Lower lobe of right lung (tissue), 2 donors: ENCODE results near the gene KMT2A. TPM values are rescaled to one million over a fixed set of nuclear protein-coding genes. Genes with fewer than 3 reads are reported as not detected.
A peak's percentile ranks its signal among the peaks of the same experiment; 100 is the strongest.

ENCODE experiments used
- ATAC-seq, 2 donors: fragments of 200-7000 bp; cut with Tn5 transposase; one replicate each; pipeline ENCODE4 v1.9.1; 2020 to 2022; ENCODE audit warnings: mild to moderate bottlenecking in 2 of 2, moderate library complexity in 2 of 2
- DNase-seq: peaks from one replicate; pipeline ENCODE4 v3.0.0-alpha.2; 2020
- H3K27ac ChIP-seq: fragments of 200-600 bp; one replicate; pipeline ENCODE4 v1.8.0; 2022
- H3K27me3 ChIP-seq: fragments of 200-600 bp; one replicate; pipeline ENCODE4 v1.8.0; 2022; ENCODE audit warnings: low read depth
- H3K36me3 ChIP-seq: fragments of 200-600 bp; one replicate; pipeline ENCODE4 v1.8.0; 2022; ENCODE audit warnings: mild to moderate bottlenecking
- H3K4me1 ChIP-seq: fragments of 200-600 bp; one replicate; pipeline ENCODE4 v1.8.0; 2022
- H3K4me3 ChIP-seq: fragments of 200-600 bp; one replicate; pipeline ENCODE4 v1.8.0; 2022; ENCODE audit warnings: mild to moderate bottlenecking
- H3K9me3 ChIP-seq: fragments of 200-600 bp; one replicate; pipeline ENCODE4 v1.8.0; 2022
- intact Hi-C: fragments of 100-400 bp; cut with DNase I; formaldehyde crosslinking; loops from one replicate; pipeline ENCODE4 v1.11.0; 2022
- total RNA-seq: library from RNA; stranded (reverse); fragmentation: NEBNext Ultra II Directional; extraction: Animal tissue kit (Norgen Biotek cat#: 25700); gene quantifications from one replicate; pipeline ENCODE4 v1.2.1, GENCODE V29; 2021
- TF ChIP-seq, protein P1 (sequence below): fragments of 200-600 bp; IDR thresholded peaks from one replicate; pipeline ENCODE4 v1.8.0; 2022; ENCODE audit warnings: antibody characterized with exemption, mild to moderate bottlenecking
- donor health status: DM: no; HTN: yes; CAD: no; lungs with severe emphysema.

Gene KMT2A
- total RNA-seq, 1 donor from 2014 or later: 66.3 TPM

DNA sequence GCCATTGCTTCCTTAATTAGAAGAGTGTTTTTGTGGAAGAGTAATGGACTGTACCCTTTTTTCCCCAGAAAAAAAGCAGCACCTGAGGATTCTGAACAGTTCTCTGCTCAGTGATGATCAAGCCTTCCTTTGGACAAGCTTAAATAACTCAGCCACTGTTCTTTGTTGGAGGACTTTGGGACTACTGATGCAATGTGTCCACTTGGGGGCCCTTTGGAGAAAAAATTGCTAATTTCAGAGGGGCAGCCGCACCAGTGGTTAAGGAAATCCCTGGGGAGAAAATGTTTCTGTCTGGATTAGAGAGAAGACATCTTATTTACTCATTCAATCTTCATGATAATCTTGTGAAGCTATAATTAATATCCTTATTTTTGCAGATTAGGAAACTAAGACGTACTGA, 5.3 kb upstream of the KMT2A start:
- no peaks in the 10 kb centered on the region for H3K9me3 ChIP-seq
- no peak overlapping the region for H3K27ac ChIP-seq
- ATAC-seq (no peak), DNase-seq (no peak)
- H3K36me3 ChIP-seq: no peaks in the 10 kb centered on the region
- TF ChIP-seq, protein P1, sequence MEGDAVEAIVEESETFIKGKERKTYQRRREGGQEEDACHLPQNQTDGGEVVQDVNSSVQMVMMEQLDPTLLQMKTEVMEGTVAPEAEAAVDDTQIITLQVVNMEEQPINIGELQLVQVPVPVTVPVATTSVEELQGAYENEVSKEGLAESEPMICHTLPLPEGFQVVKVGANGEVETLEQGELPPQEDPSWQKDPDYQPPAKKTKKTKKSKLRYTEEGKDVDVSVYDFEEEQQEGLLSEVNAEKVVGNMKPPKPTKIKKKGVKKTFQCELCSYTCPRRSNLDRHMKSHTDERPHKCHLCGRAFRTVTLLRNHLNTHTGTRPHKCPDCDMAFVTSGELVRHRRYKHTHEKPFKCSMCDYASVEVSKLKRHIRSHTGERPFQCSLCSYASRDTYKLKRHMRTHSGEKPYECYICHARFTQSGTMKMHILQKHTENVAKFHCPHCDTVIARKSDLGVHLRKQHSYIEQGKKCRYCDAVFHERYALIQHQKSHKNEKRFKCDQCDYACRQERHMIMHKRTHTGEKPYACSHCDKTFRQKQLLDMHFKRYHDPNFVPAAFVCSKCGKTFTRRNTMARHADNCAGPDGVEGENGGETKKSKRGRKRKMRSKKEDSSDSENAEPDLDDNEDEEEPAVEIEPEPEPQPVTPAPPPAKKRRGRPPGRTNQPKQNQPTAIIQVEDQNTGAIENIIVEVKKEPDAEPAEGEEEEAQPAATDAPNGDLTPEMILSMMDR: no peak
- intact Hi-C loops: no loop called here
- H3K4me1 ChIP-seq: peaks cover 13% of the 10 kb centered on the region
- H3K4me3 ChIP-seq: no peak overlapping the region
- H3K27me3 ChIP-seq: no peaks in the 10 kb centered on the region

- TF ChIP-seq, protein P1: no peak
- no peaks in the 10 kb centered on the region for H3K36me3 ChIP-seq
- intact Hi-C loops: no loop called here
- peaks cover 21% of the 10 kb centered on the region for H3K4me1 ChIP-seq
- ATAC-seq (no peak), DNase-seq (no peak)
- peak overlapping the region; percentile 91 for H3K4me3 ChIP-seq
- H3K27ac ChIP-seq: no peak overlapping the region
- H3K9me3 ChIP-seq: no peaks in the 10 kb centered on the region
- no peaks in the 10 kb centered on the region for H3K27me3 ChIP-seq
These were observed 2.2 kb upstream of the KMT2A start for GRCh38 chr11:118434123-118434552.

- Histone ChIP-seq H3K4me1 (peaks cover 27% of the 10 kb centered on the region), H3K27me3 (no peaks in the 10 kb centered on the region), H3K36me3 (no peaks in the 10 kb centered on the region), H3K27ac (peak overlapping the region; percentile 87), H3K9me3 (no peaks in the 10 kb centered on the region), H3K4me3 (peak overlapping the region; percentile 91)
- TF ChIP-seq, protein P1: no peak
- intact Hi-C loops: no loop called here
- DNase-seq (peak; percentile 52), ATAC-seq (no peak)
These were observed 1.6 kb upstream of the KMT2A start for GRCh38 chr11:118434553-118435289.

- intact Hi-C loops: no loop called here
- Histone ChIP-seq H3K27ac (peak overlapping the region; percentile 87), H3K4me3 (peak overlapping the region; percentile 91), H3K9me3 (no peaks in the 10 kb centered on the region), H3K4me1 (peaks cover 34% of the 10 kb centered on the region), H3K36me3 (no peaks in the 10 kb centered on the region), H3K27me3 (no peaks in the 10 kb centered on the region)
- ATAC-seq (peak; percentile 12 to 43), DNase-seq (peak; percentile 72)
- TF ChIP-seq, protein P1: no peak
These were observed 901 bp upstream of the KMT2A start for GRCh38 chr11:118435290-118435892.

- H3K36me3 ChIP-seq: no peaks in the 10 kb centered on the region
- peak overlapping the region; percentile 91 for H3K4me3 ChIP-seq
- H3K9me3 ChIP-seq: no peaks in the 10 kb centered on the region
- H3K27ac ChIP-seq: peak overlapping the region; percentile 87
- DNase-seq: peak; percentile 55
- H3K27me3 ChIP-seq: no peaks in the 10 kb centered on the region
- intact Hi-C loops: no loop called here
- peaks cover 46% of the 10 kb centered on the region for H3K4me1 ChIP-seq
- ATAC-seq: peak; percentile 0 to 1
- TF ChIP-seq, protein P1: no peak
These were observed 431 bp downstream of the KMT2A start for GRCh38 chr11:118436639-118437207.
